VCaP (cell line): ENCODE data around the gene ARHGEF35.

Source experiments
- H3K27ac ChIP-seq: fragments of 450-650 bp; 2 replicates; pipeline ENCODE4 v1.5.1; 2017
- TF ChIP-seq, protein P1 (sequence below): fragments of 450-650 bp; conservative IDR thresholded peaks from 2 replicates; pipeline ENCODE4 v1.5.1; 2017; ENCODE audit warnings: mild to moderate bottlenecking, moderate library complexity

Gene ARHGEF35

DNA sequence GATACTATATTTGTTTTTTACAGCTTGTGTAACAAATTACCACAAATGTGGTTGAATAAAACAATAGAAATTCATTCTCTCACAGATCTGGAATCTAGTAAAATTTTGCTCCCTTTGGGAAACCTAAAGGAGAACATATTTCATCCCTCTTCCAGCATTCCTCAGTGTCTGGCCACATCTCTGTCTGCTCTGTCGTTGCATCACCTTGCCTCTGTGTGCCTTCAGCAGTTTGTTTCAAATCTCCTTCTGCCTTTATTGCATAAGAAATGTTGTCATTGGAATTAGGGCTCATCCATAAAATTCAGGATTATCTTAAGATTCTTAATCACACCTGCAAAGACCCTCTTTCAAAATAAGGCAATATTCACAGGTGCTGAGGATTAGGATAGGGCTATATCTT lies 58.1 kb downstream of the ARHGEF35 start:
- TF ChIP-seq, protein P1, sequence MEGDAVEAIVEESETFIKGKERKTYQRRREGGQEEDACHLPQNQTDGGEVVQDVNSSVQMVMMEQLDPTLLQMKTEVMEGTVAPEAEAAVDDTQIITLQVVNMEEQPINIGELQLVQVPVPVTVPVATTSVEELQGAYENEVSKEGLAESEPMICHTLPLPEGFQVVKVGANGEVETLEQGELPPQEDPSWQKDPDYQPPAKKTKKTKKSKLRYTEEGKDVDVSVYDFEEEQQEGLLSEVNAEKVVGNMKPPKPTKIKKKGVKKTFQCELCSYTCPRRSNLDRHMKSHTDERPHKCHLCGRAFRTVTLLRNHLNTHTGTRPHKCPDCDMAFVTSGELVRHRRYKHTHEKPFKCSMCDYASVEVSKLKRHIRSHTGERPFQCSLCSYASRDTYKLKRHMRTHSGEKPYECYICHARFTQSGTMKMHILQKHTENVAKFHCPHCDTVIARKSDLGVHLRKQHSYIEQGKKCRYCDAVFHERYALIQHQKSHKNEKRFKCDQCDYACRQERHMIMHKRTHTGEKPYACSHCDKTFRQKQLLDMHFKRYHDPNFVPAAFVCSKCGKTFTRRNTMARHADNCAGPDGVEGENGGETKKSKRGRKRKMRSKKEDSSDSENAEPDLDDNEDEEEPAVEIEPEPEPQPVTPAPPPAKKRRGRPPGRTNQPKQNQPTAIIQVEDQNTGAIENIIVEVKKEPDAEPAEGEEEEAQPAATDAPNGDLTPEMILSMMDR: no peak
- no peak overlapping the region for H3K27ac ChIP-seq
